Measurements from ENCODE around the gene LAIR1. TPM values are rescaled to one million over a fixed set of nuclear protein-coding genes. Genes with fewer than 3 reads are reported as not detected.

LAIR1 gene
- total RNA-seq, 4 donors from 2014 or later, result 1.9 to 18.4 (median 7.3) TPM

DNA sequence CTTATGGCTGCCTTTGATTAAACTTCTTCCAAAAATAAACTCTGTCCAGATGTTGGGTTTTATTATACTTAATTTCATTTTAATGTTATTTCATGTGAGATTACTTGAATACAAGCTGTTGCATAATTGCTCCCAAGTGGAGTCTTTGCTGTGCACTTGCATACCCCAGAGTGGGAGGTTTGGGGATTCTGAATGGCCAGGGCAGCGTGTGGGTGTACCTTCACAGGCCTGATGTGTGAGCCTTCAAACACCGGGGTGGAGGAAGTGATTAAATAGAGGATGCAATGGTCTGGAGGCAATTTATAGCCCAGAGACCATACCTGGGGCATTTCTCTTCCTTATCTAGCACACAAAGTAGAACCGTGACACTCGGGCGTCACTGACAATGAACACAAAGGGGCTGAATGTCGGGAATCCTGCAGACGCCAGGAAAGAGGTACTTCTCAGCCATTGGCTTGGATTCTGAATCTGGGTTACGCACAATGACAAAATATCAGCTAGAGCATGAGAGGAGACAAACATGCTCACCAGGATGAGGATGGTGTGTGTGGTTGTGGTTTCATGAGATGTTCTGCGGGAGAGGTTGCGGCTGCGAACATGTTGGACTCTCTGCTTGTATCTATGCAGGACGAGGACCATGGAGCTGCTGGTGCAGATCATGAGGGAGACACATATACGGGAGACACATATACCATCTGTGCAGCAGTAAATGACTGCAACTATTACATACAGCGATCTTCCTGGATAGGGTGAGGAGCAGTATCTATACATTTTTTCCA is 44.6 kb downstream of the LAIR1 start:
- Histone ChIP-seq H3K27ac (no peak overlapping the region), H3K4me1 (no peaks in the 10 kb centered on the region), H3K9me3 (no peaks in the 10 kb centered on the region), H3K36me3 (no peaks in the 10 kb centered on the region), H3K4me3 (no peak overlapping the region), H3K27me3 (peaks cover 13% of the 10 kb centered on the region)
- TF ChIP-seq POLR2A (IDR thresholded peaks at IDR 0.05) (no peak), EP300 (IDR thresholded peaks at IDR 0.05; ENCODE audit: low read depth) (no peak)
- TF ChIP-seq, protein P1, sequence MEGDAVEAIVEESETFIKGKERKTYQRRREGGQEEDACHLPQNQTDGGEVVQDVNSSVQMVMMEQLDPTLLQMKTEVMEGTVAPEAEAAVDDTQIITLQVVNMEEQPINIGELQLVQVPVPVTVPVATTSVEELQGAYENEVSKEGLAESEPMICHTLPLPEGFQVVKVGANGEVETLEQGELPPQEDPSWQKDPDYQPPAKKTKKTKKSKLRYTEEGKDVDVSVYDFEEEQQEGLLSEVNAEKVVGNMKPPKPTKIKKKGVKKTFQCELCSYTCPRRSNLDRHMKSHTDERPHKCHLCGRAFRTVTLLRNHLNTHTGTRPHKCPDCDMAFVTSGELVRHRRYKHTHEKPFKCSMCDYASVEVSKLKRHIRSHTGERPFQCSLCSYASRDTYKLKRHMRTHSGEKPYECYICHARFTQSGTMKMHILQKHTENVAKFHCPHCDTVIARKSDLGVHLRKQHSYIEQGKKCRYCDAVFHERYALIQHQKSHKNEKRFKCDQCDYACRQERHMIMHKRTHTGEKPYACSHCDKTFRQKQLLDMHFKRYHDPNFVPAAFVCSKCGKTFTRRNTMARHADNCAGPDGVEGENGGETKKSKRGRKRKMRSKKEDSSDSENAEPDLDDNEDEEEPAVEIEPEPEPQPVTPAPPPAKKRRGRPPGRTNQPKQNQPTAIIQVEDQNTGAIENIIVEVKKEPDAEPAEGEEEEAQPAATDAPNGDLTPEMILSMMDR (IDR thresholded peaks at IDR 0.05), result no peak
- 82% methylated on average over 14 of the region's 14 CpGs; no CpG with 5 or more reads in 1 of the 2 donors for WGBS, 2 donors (ENCODE audit: low coverage in 1 of 2)
- in situ Hi-C loops (cut with MboI; ENCODE audit: low pct_ligation_motif_present in 1 of 4, low pct_unique_long_range_greater_than_20kb in 1 of 4, low sequenced_read_pairs in 3 of 4) (loop anchor here in 1 of 4 donors (10.0 kb wide), 1 partner anchor 75 kb away; no protein-coding TSS in a partner anchor), intact Hi-C loops (cut with DNase I; ENCODE audit: low total_unique reads) (no loop called here)
- DNase-seq, result no peak

DNA sequence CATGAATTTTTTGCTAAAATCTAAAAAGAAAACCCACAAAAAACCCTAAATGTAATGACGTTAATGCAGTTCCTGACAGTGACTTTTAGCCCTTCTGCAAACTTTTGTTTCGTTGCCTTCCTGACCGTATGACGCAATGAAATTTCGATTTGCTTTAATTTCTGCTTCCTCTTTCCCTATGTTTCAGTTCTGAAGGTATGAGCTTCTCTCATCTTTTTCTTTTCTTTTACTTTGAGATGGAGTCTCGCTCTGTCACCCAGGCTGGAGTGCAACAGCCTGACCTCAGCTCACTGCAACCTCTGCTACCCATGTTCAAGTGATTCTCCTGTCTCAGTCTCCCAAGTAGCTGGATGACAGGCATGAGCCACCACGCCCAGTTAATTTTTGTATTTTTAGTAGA is 45.7 kb downstream of the LAIR1 start:
- Histone ChIP-seq H3K27ac (no peak overlapping the region), H3K9me3 (no peaks in the 10 kb centered on the region), H3K4me3 (no peak overlapping the region), H3K4me1 (no peaks in the 10 kb centered on the region), H3K27me3 (peaks cover 7% of the 10 kb centered on the region), H3K36me3 (no peaks in the 10 kb centered on the region)
- intact Hi-C loops (cut with DNase I; ENCODE audit: low total_unique reads), result no loop called here
- in situ Hi-C loops (cut with MboI; ENCODE audit: low pct_ligation_motif_present in 1 of 4, low pct_unique_long_range_greater_than_20kb in 1 of 4, low sequenced_read_pairs in 3 of 4), result no loop called here
- DNase-seq, result no peak
- WGBS, 2 donors (ENCODE audit: low coverage in 1 of 2), result 67 to 76% methylated on average over 7 of the region's 7 CpGs
- TF ChIP-seq POLR2AphosphoS5 (IDR thresholded peaks at IDR 0.05), result no peak
- no peak for TF ChIP-seq POLR2A (IDR thresholded peaks at IDR 0.05)
- TF ChIP-seq, protein P1 (IDR thresholded peaks at IDR 0.05), result no peak
- no peak for TF ChIP-seq EP300 (IDR thresholded peaks at IDR 0.05; ENCODE audit: low read depth)

DNA sequence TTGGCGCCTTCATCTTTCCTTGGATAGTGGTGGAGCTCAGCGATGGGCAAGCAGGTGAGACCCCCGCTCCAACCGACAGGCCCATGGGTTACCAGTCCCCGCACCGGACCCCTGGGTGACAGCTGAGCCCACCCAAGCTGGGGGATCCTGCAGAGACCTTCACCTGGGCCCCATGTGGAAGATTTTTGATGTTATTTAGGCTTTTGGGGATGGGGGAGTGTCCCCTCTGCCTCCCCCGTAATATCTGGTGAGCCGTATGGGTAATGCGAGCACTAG is 46.8 kb downstream of the LAIR1 start:
- Histone ChIP-seq H3K27ac (no peak overlapping the region), H3K36me3 (no peaks in the 10 kb centered on the region), H3K9me3 (no peaks in the 10 kb centered on the region), H3K4me1 (no peaks in the 10 kb centered on the region), H3K27me3 (no peaks in the 10 kb centered on the region), H3K4me3 (no peak overlapping the region)
- intact Hi-C loops (cut with DNase I; ENCODE audit: low total_unique reads), result no loop called here
- in situ Hi-C loops (cut with MboI; ENCODE audit: low pct_ligation_motif_present in 1 of 4, low pct_unique_long_range_greater_than_20kb in 1 of 4, low sequenced_read_pairs in 3 of 4), result no loop called here
- DNase-seq, result no peak
- TF ChIP-seq POLR2A (IDR thresholded peaks at IDR 0.05), result no peak
- 80 to 95% methylated on average over 1 to 9 of the region's 9 CpGs for WGBS, 2 donors (ENCODE audit: low coverage in 1 of 2)

DNA sequence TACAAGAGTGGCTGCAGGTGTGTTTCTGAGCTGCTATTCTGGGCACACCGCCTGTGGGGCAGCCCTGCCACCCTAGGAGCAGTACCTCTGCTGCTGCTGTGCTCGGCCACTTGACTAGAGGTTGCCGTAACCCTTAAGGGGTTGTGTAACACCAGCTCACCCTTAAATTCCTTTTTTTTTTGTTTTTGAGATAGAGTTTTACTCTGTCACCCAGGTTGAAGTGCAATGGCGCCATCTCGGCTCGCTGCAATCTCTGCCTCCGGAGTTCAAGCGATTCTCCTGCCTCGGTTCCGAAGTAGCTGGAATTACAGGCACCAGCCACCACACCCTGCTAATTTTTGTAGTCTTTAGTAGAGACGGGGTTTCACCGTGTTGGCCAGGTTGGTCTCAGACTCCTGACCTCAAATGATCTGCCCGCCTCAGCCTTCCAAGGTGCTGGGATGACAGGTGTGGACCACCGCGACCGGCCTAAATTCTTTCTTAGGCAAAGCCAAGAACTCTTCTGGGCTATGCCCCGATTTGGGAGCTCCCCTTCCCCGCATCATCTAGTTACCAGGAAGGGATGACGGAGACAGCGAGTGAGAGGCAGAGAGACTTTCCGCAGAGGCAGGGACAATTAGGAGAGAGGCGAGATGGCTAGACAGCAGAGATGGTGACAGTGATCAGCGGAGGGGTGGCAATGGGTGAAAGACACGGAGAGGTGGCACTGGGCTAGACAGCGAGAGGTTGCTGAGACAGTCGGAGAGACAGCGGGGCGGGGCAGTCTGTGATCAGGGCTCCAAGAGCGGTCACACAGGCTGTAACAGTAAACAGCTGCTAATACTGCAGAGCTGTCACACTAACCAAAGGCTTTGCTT is 47.4 kb downstream of the LAIR1 start:
- no peak for TF ChIP-seq POLR2AphosphoS5 (IDR thresholded peaks at IDR 0.05)
- TF ChIP-seq, protein P1 (IDR thresholded peaks at IDR 0.05), result no peak
- no peak for TF ChIP-seq EP300 (IDR thresholded peaks at IDR 0.05; ENCODE audit: low read depth)
- TF ChIP-seq POLR2A (IDR thresholded peaks at IDR 0.05), result no peak
- Histone ChIP-seq H3K27me3 (no peaks in the 10 kb centered on the region), H3K9me3 (no peaks in the 10 kb centered on the region), H3K36me3 (no peaks in the 10 kb centered on the region), H3K4me3 (no peak overlapping the region), H3K4me1 (no peaks in the 10 kb centered on the region), H3K27ac (no peak overlapping the region)
- 46 to 84% methylated on average over 7 to 29 of the region's 29 CpGs for WGBS, 2 donors (ENCODE audit: low coverage in 1 of 2)
- in situ Hi-C loops (cut with MboI; ENCODE audit: low pct_ligation_motif_present in 1 of 4, low pct_unique_long_range_greater_than_20kb in 1 of 4, low sequenced_read_pairs in 3 of 4) (no loop called here), intact Hi-C loops (cut with DNase I; ENCODE audit: low total_unique reads) (no loop called here)
- DNase-seq, result no peak
